IMR-90 (cell line): ENCODE results near the gene TMEM154. TPM values are rescaled to one million over a fixed set of nuclear protein-coding genes. Genes with fewer than 3 reads are reported as not detected.

Experiments
- ATAC-seq: fragments of 200-7000 bp; cut with Tn5 transposase; 2 replicates; pipeline ENCODE4 v1.9.1; 2020; ENCODE audit warnings: low read depth, mild to moderate bottlenecking, moderate library complexity
- BruUV-seq: library from RNA; stranded (reverse); fragments of 400-500 nt; replicated peaks from 2 replicates; lab custom pipeline; 2021; lab: Mats Ljungman, UMichigan
- CTCF ChIA-PET: fragments of 300-600 bp; formaldehyde crosslinking; extraction: SDS; loops from one replicate; lab custom pipeline; 2021; ENCODE audit warnings: antibody characterized with exemption; lab: Yijun Ruan, JAX
- POLR2A ChIA-PET: fragments of 300-600 bp; sonication (Branson Sonifier 250); formaldehyde crosslinking; loops from one replicate; lab custom pipeline; 2022; ENCODE audit warnings: antibody characterized with exemption; ENCODE audit not compliant: unreplicated experiment; lab: Charles Lee
- DNase-seq: peaks from one replicate; pipeline ENCODE4 v3.0.0; 2013
- H2AFZ ChIP-seq: replicated peaks from 2 replicates; pipeline ENCODE3; 2013; ENCODE audit warnings: low read length, mild to moderate bottlenecking; ENCODE audit not compliant: poor library complexity
- H2AK5ac ChIP-seq: 2 replicates; pipeline ENCODE4 v1.6.1; 2013; ENCODE audit warnings: low read depth, low read length, inconsistent platforms
- H2AK9ac ChIP-seq: replicated peaks from 2 replicates; pipeline ENCODE3; 2013; ENCODE audit warnings: mild to moderate bottlenecking, low read depth, low read length, moderate library complexity; ENCODE audit not compliant: poor library complexity
- H2BK120ac ChIP-seq: 2 replicates; pipeline ENCODE4 v1.6.1; 2013; ENCODE audit warnings: low read depth, low read length, inconsistent platforms
- H2BK15ac ChIP-seq: 3 replicates; pipeline ENCODE4 v1.6.1; 2013; ENCODE audit warnings: low read depth, low read length, inconsistent platforms
- H2BK20ac ChIP-seq: 2 replicates; pipeline ENCODE4 v1.6.1; 2013; ENCODE audit warnings: low read depth, mild to moderate bottlenecking, inconsistent platforms, low read length, moderate library complexity
- H2BK5ac ChIP-seq: 2 replicates; pipeline ENCODE4 v1.6.1; 2013; ENCODE audit warnings: mild to moderate bottlenecking, low read depth, low read length, inconsistent platforms; ENCODE audit not compliant: poor library complexity, severe bottlenecking
- H3K14ac ChIP-seq: replicated peaks from 2 replicates; pipeline ENCODE4 v1.6.1; 2013; ENCODE audit warnings: low read depth, low read length, inconsistent platforms
- H3K18ac ChIP-seq: 2 replicates; pipeline ENCODE4 v1.6.1; 2013; ENCODE audit warnings: low read depth, low read length, control low read depth
- H3K23ac ChIP-seq: 2 replicates; pipeline ENCODE4 v1.6.1; 2013; ENCODE audit warnings: low read depth, low read length, inconsistent platforms
- H3K27ac ChIP-seq: 2 replicates; pipeline ENCODE4 v1.5.1; 2013; ENCODE audit warnings: mild to moderate bottlenecking, control low read depth, low read length; ENCODE audit not compliant: insufficient read depth
- H3K27me3 ChIP-seq: 2 replicates; pipeline ENCODE4 v1.6.1; 2013; ENCODE audit warnings: low read length; ENCODE audit not compliant: control insufficient read depth, insufficient read depth
- H3K36me3 ChIP-seq: 2 replicates; pipeline ENCODE4 v1.6.1; 2013; ENCODE audit warnings: low read length, mixed read lengths; ENCODE audit not compliant: control insufficient read depth, insufficient read depth
- H3K4ac ChIP-seq: 2 replicates; pipeline ENCODE4 v1.6.1; 2013; ENCODE audit warnings: low read depth, low read length, inconsistent platforms
- H3K4me1 ChIP-seq: 2 replicates; pipeline ENCODE4 v1.6.1; 2013; ENCODE audit warnings: low read length, mixed read lengths; ENCODE audit not compliant: control insufficient read depth, insufficient read depth
- H3K4me2 ChIP-seq: 2 replicates; pipeline ENCODE4 v1.6.1; 2013; ENCODE audit warnings: low read depth, mild to moderate bottlenecking, control low read depth, low read length, moderate library complexity
- H3K4me3 ChIP-seq: 2 replicates; pipeline ENCODE4 v1.5.1; 2013; ENCODE audit warnings: low read depth, mild to moderate bottlenecking, control low read depth, low read length, moderate library complexity; ENCODE audit not compliant: insufficient read depth
- H3K56ac ChIP-seq: 2 replicates; pipeline ENCODE4 v1.6.1; 2013; ENCODE audit warnings: low read length, inconsistent platforms; ENCODE audit not compliant: insufficient read depth; ENCODE audit errors: extremely low read depth
- H3K79me1 ChIP-seq, 2 experiments: 2 replicates each; pipeline ENCODE4 v1.6.1; 2013; ENCODE audit warnings: low read length in 2 of 2, inconsistent platforms in 1 of 2, low read depth in 1 of 2
- H3K9ac ChIP-seq: 2 replicates; pipeline ENCODE4 v1.6.1; 2013; ENCODE audit warnings: low read depth, low read length, control low read depth
- H3K9me1 ChIP-seq: 2 replicates; pipeline ENCODE4 v1.6.1; 2013; ENCODE audit warnings: low read length, inconsistent platforms; ENCODE audit not compliant: insufficient read depth
- H3K9me3 ChIP-seq: 2 replicates; pipeline ENCODE4 v1.6.1; 2013; ENCODE audit warnings: low read length; ENCODE audit not compliant: control insufficient read depth, insufficient read depth
- H4K20me1 ChIP-seq: 2 replicates; pipeline ENCODE4 v1.6.1; 2013; ENCODE audit warnings: low read length, inconsistent platforms; ENCODE audit not compliant: insufficient read depth
- H4K5ac ChIP-seq: 2 replicates; pipeline ENCODE4 v1.6.1; 2013; ENCODE audit warnings: mild to moderate bottlenecking, low read depth, low read length, control low read depth
- H4K8ac ChIP-seq, 2 experiments: 2 replicates each; pipeline ENCODE4 v1.6.1; 2013; ENCODE audit warnings: low read depth in 2 of 2, low read length in 2 of 2, control low read depth in 1 of 2, inconsistent platforms in 1 of 2
- H4K91ac ChIP-seq: 2 replicates; pipeline ENCODE4 v1.6.1; 2013; ENCODE audit warnings: low read depth, low read length, inconsistent platforms; ENCODE audit not compliant: insufficient read depth
- CEBPB ChIP-seq: IDR thresholded peaks from 2 replicates; pipeline ENCODE4 v1.6.1; 2012; ENCODE audit warnings: low read depth, low read length, improper control_type of control experiment
- CTCF ChIP-seq: conservative IDR thresholded peaks from 2 replicates; pipeline ENCODE4 v1.5.1; 2012; ENCODE audit warnings: mild to moderate bottlenecking, low read depth, low read length, improper control_type of control experiment
- ELK1 ChIP-seq: fragments of 150-350 bp; IDR thresholded peaks from 2 replicates; pipeline ENCODE4 v1.6.1; 2016; ENCODE audit warnings: low read depth, mild to moderate bottlenecking, low read length, moderate library complexity, borderline replicate concordance
- FOS ChIP-seq: fragments of 150-350 bp; IDR thresholded peaks from 2 replicates; pipeline ENCODE4 v1.6.1; 2016; ENCODE audit warnings: low read depth, low read length
- MAFK ChIP-seq: IDR thresholded peaks from 2 replicates; pipeline ENCODE4 v1.6.1; 2012; ENCODE audit warnings: low read depth, low read length, improper control_type of control experiment
- MAZ ChIP-seq: IDR thresholded peaks from 2 replicates; pipeline ENCODE4 v1.6.1; 2012; ENCODE audit warnings: low read depth, mild to moderate bottlenecking, low read length, improper control_type of control experiment, moderate library complexity, borderline replicate concordance
- MXI1 ChIP-seq: IDR thresholded peaks from 2 replicates; pipeline ENCODE4 v1.6.1; 2012; ENCODE audit warnings: low read depth, mild to moderate bottlenecking, low read length, moderate library complexity, borderline replicate concordance
- NFE2L2 ChIP-seq: fragments of 150-350 bp; IDR thresholded peaks from 2 replicates; pipeline ENCODE4 v1.6.1; 2016; ENCODE audit warnings: low read depth, mild to moderate bottlenecking, low read length
- RCOR1 ChIP-seq: IDR thresholded peaks from 2 replicates; pipeline ENCODE4 v1.6.1; 2012; ENCODE audit warnings: mild to moderate bottlenecking, low read length, improper control_type of control experiment; ENCODE audit not compliant: insufficient replicate concordance
- RFX5 ChIP-seq: IDR thresholded peaks from 2 replicates; pipeline ENCODE4 v1.8.0; 2012; ENCODE audit warnings: low read depth, mild to moderate bottlenecking, low read length, moderate library complexity
- USF2 ChIP-seq: fragments of 150-350 bp; IDR thresholded peaks from 2 replicates; pipeline ENCODE4 v1.6.1; 2017; ENCODE audit warnings: mild to moderate bottlenecking, antibody characterized with exemption, low read length, low read depth
- WGBS, 2 experiments: methylation state at CpG; one replicate each; pipeline versions ENCODE4 v1.1.5 to v1.1.7; 2013; ENCODE audit warnings: missing lambda C conversion rate in 2 of 2; ENCODE audit not compliant: insufficient read length in 1 of 2; ENCODE audit errors: extremely low coverage in 2 of 2; 5-methylcytosine and 5-hydroxymethylcytosine counted together
- dilution Hi-C: fragments of 300-500 bp; cut with HindIII; formaldehyde crosslinking; loops from one replicate; pipeline ENCODE4 v1.14.3; 2018; ENCODE audit warnings: low sequenced_read_pairs; ENCODE audit not compliant: unreplicated experiment
- in situ Hi-C: fragments of 300-500 bp; cut with MboI; formaldehyde crosslinking; loops from 3 replicates; pipeline ENCODE4 v1.14.3; 2019; ENCODE audit warnings: low sequenced_read_pairs, inconsistent platforms, mixed read lengths
- intact Hi-C: fragments of 100-400 bp; cut with micrococcal nuclease; formaldehyde crosslinking; loops from 2 replicates; pipeline ENCODE4 v1.10.0; 2022
- polyA plus RNA-seq, 3 experiments: library from polyadenylated mRNA; depleted of rRNA; stranded (reverse); fragments of >200 nt; gene quantifications; 2 replicates each; pipeline ENCODE4 v1.2.3, GENCODE V29; 2012; ENCODE audit warnings: low replicate concordance in 1 of 3
- total RNA-seq: library from RNA; depleted of rRNA; stranded (reverse); fragments of >200 nt; gene quantifications from 2 replicates; pipeline ENCODE4 v1.2.3, GENCODE V29; 2012

Gene TMEM154
- total and polyA plus RNA-seq, 2 of the 4 experiments (the other 2 are of a cell fraction), result 0.12 to 0.18 TPM

GRCh38 chr4:152709675-152710438 is 30.1 kb upstream of the TMEM154 start:
- DNase-seq (no peak), ATAC-seq (no peak)
- no peak overlapping the region for H2BK5ac ChIP-seq
- TF ChIP-seq RCOR1 (no peak), USF2 (no peak), RFX5 (no peak), NFE2L2 (no peak), MAZ (no peak), MXI1 (no peak), CEBPB (no peak), ELK1 (no peak), FOS (no peak), MAFK (no peak), CTCF (no peak)
- no peak overlapping the region for H3K56ac ChIP-seq
- no peaks in the 10 kb centered on the region for H3K4me1 ChIP-seq
- H4K8ac ChIP-seq, result no peak overlapping the region
- H2AFZ ChIP-seq, result no peak overlapping the region
- H4K5ac ChIP-seq, result no peak overlapping the region
- H4K20me1 ChIP-seq, result no peaks in the 10 kb centered on the region
- ChIA-PET CTCF (no interaction called here), POLR2A (no interaction called here)
- BruUV-seq, result no TSS peak
- H3K4me2 ChIP-seq, result no peak overlapping the region
- H3K9me1 ChIP-seq, result no peaks in the 10 kb centered on the region
- no peak overlapping the region for H3K4me3 ChIP-seq
- H3K36me3 ChIP-seq, result no peaks in the 10 kb centered on the region
- H3K9me3 ChIP-seq, result no peaks in the 10 kb centered on the region
- H2AK9ac ChIP-seq, result no peak overlapping the region
- no peak overlapping the region for H3K18ac ChIP-seq
- H3K9ac ChIP-seq, result no peak overlapping the region
- peaks cover 20% of the 10 kb centered on the region for H3K27me3 ChIP-seq
- no peak overlapping the region for H3K4ac ChIP-seq
- no peak overlapping the region for H2BK15ac ChIP-seq
- no peaks in the 10 kb centered on the region for H3K79me1 ChIP-seq
- no peak overlapping the region for H3K27ac ChIP-seq
- no CpG with 5 or more reads among the region's 6 CpGs for WGBS, 2 experiments
- H3K14ac ChIP-seq, result no peak overlapping the region
- in situ Hi-C loops (no loop called here), intact Hi-C loops (no loop called here), dilution Hi-C loops (no loop called here)
- no peak overlapping the region for H2BK120ac ChIP-seq
- H2AK5ac ChIP-seq, result no peak overlapping the region
- H4K91ac ChIP-seq, result no peak overlapping the region
- no peak overlapping the region for H2BK20ac ChIP-seq
- H3K23ac ChIP-seq, result no peak overlapping the region
